Fibroblast of skin of scalp (primary cell): ENCODE measurements around the gene AZU1. TPM values are rescaled to one million over a fixed set of nuclear protein-coding genes. Genes with fewer than 3 reads are reported as not detected.

Source experiments
- DNase-seq: peaks from one replicate; pipeline ENCODE4 v3.0.0-alpha.2; 2013
- polyA plus RNA-seq, 2 experiments: library from polyadenylated mRNA; unstranded; fragments of 120-200 nt; gene quantifications; one replicate each; pipeline ENCODE4 v1.2.1, GENCODE V29; 2013; ENCODE audit not compliant: insufficient read length in 2 of 2

The AZU1 gene
- not detected for polyA plus RNA-seq (2013, experiment 1 of 2; ENCODE audit: insufficient read length)
- not detected for polyA plus RNA-seq (2013, experiment 2 of 2; ENCODE audit: insufficient read length)

GRCh38 chr19:827710-828321 lies at the start of gene AZU1:
Gene AZU1 (plus strand): TSS chr19:827837. CDS start chr19:827847, 10 bp downstream.
- DNase-seq = no peak

GRCh38 chr19:778910-779653 lies 48.6 kb upstream of the AZU1 start:
- DNase-seq = peak; percentile 97

- no peak for DNase-seq
Measured at GRCh38 chr19:780935-781334, 46.7 kb upstream of the AZU1 start.

GRCh38 chr19:781800-782184 lies 45.8 kb upstream of the AZU1 start:
- no peak for DNase-seq

GRCh38 chr19:782185-782877 lies 45.3 kb upstream of the AZU1 start:
- peak; percentile 88 for DNase-seq

- DNase-seq = no peak
Measured at GRCh38 chr19:782878-783668, 44.6 kb upstream of the AZU1 start.

GRCh38 chr19:784541-784940 lies 43.1 kb upstream of the AZU1 start:
- DNase-seq = no peak

- DNase-seq = no peak
Measured at GRCh38 chr19:787536-787935, 40.1 kb upstream of the AZU1 start.

GRCh38 chr19:788686-788982 lies 39.0 kb upstream of the AZU1 start:
- DNase-seq = no peak

GRCh38 chr19:788983-789700 lies 38.5 kb upstream of the AZU1 start:
- no peak for DNase-seq

- DNase-seq = no peak
Measured at GRCh38 chr19:789701-790060, 38.0 kb upstream of the AZU1 start.

GRCh38 chr19:791007-791566 lies 36.5 kb upstream of the AZU1 start:
- no peak for DNase-seq

GRCh38 chr19:791567-792305 lies 35.9 kb upstream of the AZU1 start:
- DNase-seq = no peak

GRCh38 chr19:792306-792885 lies 35.2 kb upstream of the AZU1 start:
- no peak for DNase-seq

GRCh38 chr19:793806-794205 lies 33.8 kb upstream of the AZU1 start:
- no peak for DNase-seq

- no peak for DNase-seq
Measured at GRCh38 chr19:795073-795611, 32.5 kb upstream of the AZU1 start.

GRCh38 chr19:795691-796581 lies 31.7 kb upstream of the AZU1 start:
- no peak for DNase-seq

- peak; percentile 100 for DNase-seq
Measured at GRCh38 chr19:796692-797527, 30.7 kb upstream of the AZU1 start, which contains the start of gene PTBP1. Gene PTBP1 (plus strand): TSS chr19:797452. CDS start chr19:797498, 46 bp downstream.
